ENCODE data around the gene TRIM26. TPM values are rescaled to one million over a fixed set of nuclear protein-coding genes. Genes with fewer than 3 reads are reported as not detected.

The TRIM26 gene
- total RNA-seq, 2 experiments from 2014 or later, result 43.4 to 45.0 TPM

GRCh38 chr6:30206799-30207618, 6.2 kb downstream of the TRIM26 start:
- no peaks in the 10 kb centered on the region for H3K27me3 Mint-ChIP-seq
- no peak for DNase-seq
- no peak for TF ChIP-seq CTCF (IDR thresholded peaks at IDR 0.05)
- ChIA-PET CTCF (interaction anchor here (0.9 to 5.5 kb wide), 2 partner anchors 12 to 103 kb away, joined by 3 to 25 read pairs; no protein-coding TSS in a partner anchor), POLR2A (interaction anchor here (1.2 to 4.5 kb wide), 4 partner anchors 11 to 119 kb away, joined by 3 to 31 read pairs (median 5); no protein-coding TSS in a partner anchor)
- intact Hi-C loops (cut with micrococcal nuclease), result no loop called here
- no peaks in the 10 kb centered on the region for H3K9me3 Mint-ChIP-seq
- H3K36me3 Mint-ChIP-seq (ENCODE audit: low read depth), result peaks cover 34% of the 10 kb centered on the region
- H3K4me3 Mint-ChIP-seq, result no peak overlapping the region
- H3K27ac Mint-ChIP-seq, result no peak overlapping the region
- H3K4me1 Mint-ChIP-seq (ENCODE audit: low read depth), result peaks cover 66% of the 10 kb centered on the region
- no peak for ATAC-seq

DNA sequence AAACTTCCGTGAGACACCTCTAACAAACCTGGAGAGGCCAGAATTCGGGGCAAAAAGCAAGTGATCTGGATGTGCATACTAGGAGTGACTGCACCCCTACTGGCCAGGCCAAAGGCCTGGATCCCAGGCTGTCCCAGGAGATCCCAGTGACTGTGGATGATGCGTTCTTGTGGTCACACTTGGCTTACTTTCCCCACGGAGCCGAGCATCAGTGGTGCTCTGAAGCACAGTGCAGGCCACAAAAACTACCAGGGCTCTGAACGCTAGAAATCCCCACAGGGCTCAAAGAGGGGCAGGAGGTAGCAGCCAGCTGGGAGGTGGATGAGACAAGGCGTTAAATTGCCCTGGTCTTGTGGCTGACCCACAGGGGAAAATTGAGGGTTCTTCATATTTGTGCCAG, 7.1 kb downstream of the TRIM26 start:
- peaks cover 64% of the 10 kb centered on the region for H3K4me1 Mint-ChIP-seq (ENCODE audit: low read depth)

GRCh38 chr6:30204116-30204515, 9.1 kb downstream of the TRIM26 start:
- peaks cover 23% of the 10 kb centered on the region for H3K36me3 Mint-ChIP-seq (ENCODE audit: low read depth)
- CTCF ChIA-PET, result interaction anchor here (1.1 to 1.8 kb wide), 2 partner anchors 15 to 59 kb away, joined by 3 to 6 read pairs; no protein-coding TSS in a partner anchor

More for the DNA sequence above, 7.1 kb downstream of the TRIM26 start:
- intact Hi-C loops (cut with micrococcal nuclease), result no loop called here
- ChIA-PET CTCF (interaction anchor here (0.6 to 5.5 kb wide), 3 partner anchors 13 to 556 kb away, joined by 3 to 25 read pairs (median 5); no protein-coding TSS in a partner anchor), POLR2A (interaction anchor here (2.4 to 4.5 kb wide), 2 partner anchors 8 to 10 kb away, joined by 6 to 31 read pairs; no protein-coding TSS in a partner anchor)
- Mint-ChIP-seq H3K27me3 (no peaks in the 10 kb centered on the region), H3K36me3 (ENCODE audit: low read depth) (peaks cover 29% of the 10 kb centered on the region), H3K27ac (no peak overlapping the region), H3K9me3 (no peaks in the 10 kb centered on the region), H3K4me3 (no peak overlapping the region)
- DNase-seq, result no peak
- ATAC-seq, result no peak
- TF ChIP-seq CTCF (IDR thresholded peaks at IDR 0.05), result no peak

GRCh38 chr6:30202366-30202765, 10.8 kb downstream of the TRIM26 start:
- POLR2A ChIA-PET, result interaction anchor here (0.9 kb wide), 1 partner anchor 13 kb away, joined by 3 read pairs; no protein-coding TSS in a partner anchor
- peaks cover 25% of the 10 kb centered on the region for H3K36me3 Mint-ChIP-seq (ENCODE audit: low read depth)
- H3K9me3 Mint-ChIP-seq, result no peaks in the 10 kb centered on the region
- CTCF ChIA-PET, result no interaction called here
- no peaks in the 10 kb centered on the region for H3K27me3 Mint-ChIP-seq
- ATAC-seq (no peak), DNase-seq (no peak)
- no peak overlapping the region for H3K27ac Mint-ChIP-seq
- H3K4me3 Mint-ChIP-seq, result no peak overlapping the region
- TF ChIP-seq CTCF (IDR thresholded peaks at IDR 0.05), result no peak
- intact Hi-C loops (cut with micrococcal nuclease), result no loop called here
- peaks cover 37% of the 10 kb centered on the region for H3K4me1 Mint-ChIP-seq (ENCODE audit: low read depth)

More at GRCh38 chr6:30204116-30204515, 9.1 kb downstream of the TRIM26 start:
- intact Hi-C loops (cut with micrococcal nuclease), result no loop called here
- Mint-ChIP-seq H3K27ac (no peak overlapping the region), H3K9me3 (no peaks in the 10 kb centered on the region), H3K4me1 (ENCODE audit: low read depth) (peaks cover 52% of the 10 kb centered on the region), H3K27me3 (no peaks in the 10 kb centered on the region), H3K4me3 (no peak overlapping the region)
- DNase-seq, result no peak
- POLR2A ChIA-PET, result interaction anchor here (0.7 to 2.4 kb wide), 5 partner anchors 9 to 15 kb away, joined by 3 to 8 read pairs (median 3); partner anchors contain the start of gene TRIM26
- ATAC-seq, result no peak
- no peak for TF ChIP-seq CTCF (IDR thresholded peaks at IDR 0.05)

Data from activated CD8-positive, alpha-beta T cell treated with anti-CD3 and anti-CD28 coated beads for 36 hours (primary cell).